OCI-LY3 (cell line): Measurements from ENCODE around the gene SAE1.

Source experiments
- CTCF ChIP-seq: fragments of 200-600, 300-600 bp; sonication (generic); IDR thresholded peaks from 2 replicates; pipeline ENCODE4 v1.5.1; 2014; ENCODE audit warnings: antibody characterized with exemption, low read length, low read depth
- EZH2phosphoT487 ChIP-seq: fragments of 200-600 bp; shearing (Covaris generic); IDR thresholded peaks from 2 replicates; pipeline ENCODE4 v1.6.1; 2018; ENCODE audit warnings: antibody characterized with exemption, mixed run types, low read depth

DNA sequence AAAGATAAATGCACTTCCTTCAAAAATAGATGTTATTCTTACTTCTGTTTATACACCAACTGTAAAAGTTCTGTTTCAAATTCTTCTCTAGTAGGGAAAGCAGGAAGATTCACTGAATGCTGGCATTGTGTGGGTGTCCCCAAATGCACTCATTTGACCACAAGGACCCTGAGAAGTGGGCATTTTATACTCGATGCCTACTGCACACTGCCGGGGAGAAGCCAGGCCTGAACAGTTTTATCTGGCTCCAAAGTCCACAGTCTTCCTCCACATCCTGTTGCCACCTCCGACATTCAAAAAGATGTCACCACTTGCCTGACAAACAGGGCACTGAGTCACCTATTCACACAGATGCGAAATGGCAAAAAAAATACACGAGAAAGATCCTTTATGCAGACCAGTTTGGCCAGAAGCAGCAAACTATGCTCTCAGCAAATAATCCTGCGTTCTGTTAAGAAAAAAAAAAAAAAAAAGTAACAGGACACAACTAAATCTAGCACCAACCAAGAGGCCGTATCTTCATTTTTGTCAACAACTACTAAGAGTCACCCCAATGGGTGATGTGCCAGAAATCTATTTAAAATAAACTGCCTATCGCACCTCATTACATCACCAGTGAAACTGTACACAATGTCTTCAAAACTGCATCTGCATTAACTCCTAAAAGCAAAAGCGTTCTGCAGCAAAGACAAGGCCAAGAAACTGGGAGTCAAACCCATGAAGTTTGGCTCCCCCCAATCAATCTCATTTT lies 23.3 kb upstream of the SAE1 start:
- TF ChIP-seq CTCF: no peak
- TF ChIP-seq EZH2phosphoT487: no peak
